HUES6 (cell line): ENCODE results near the gene CD9.

Experiments
- H3K27ac ChIP-seq: 2 replicates; pipeline ENCODE4 v1.7.0; 2013; ENCODE audit warnings: low read depth, mild to moderate bottlenecking, low read length, inconsistent platforms
- H3K27me3 ChIP-seq: 2 replicates; pipeline ENCODE4 v1.6.1; 2013; ENCODE audit warnings: low read length; ENCODE audit not compliant: control insufficient read depth, insufficient read depth
- H3K36me3 ChIP-seq: 2 replicates; pipeline ENCODE4 v1.6.1; 2013; ENCODE audit warnings: low read length; ENCODE audit not compliant: control insufficient read depth, insufficient read depth
- H3K4me1 ChIP-seq: 2 replicates; pipeline ENCODE4 v1.6.1; 2013; ENCODE audit warnings: low read length; ENCODE audit not compliant: control insufficient read depth, insufficient read depth
- H3K4me3 ChIP-seq: 2 replicates; pipeline ENCODE4 v1.5.1; 2013; ENCODE audit warnings: low read depth, low read length
- H3K9ac ChIP-seq: one replicate; pipeline ENCODE4 v1.6.1; 2013; ENCODE audit warnings: mild to moderate bottlenecking, low read length
- H3K9me3 ChIP-seq: 2 replicates; pipeline ENCODE4 v1.6.1; 2013; ENCODE audit warnings: low read depth, low read length; ENCODE audit not compliant: control insufficient read depth, insufficient read depth

The CD9 gene

DNA sequence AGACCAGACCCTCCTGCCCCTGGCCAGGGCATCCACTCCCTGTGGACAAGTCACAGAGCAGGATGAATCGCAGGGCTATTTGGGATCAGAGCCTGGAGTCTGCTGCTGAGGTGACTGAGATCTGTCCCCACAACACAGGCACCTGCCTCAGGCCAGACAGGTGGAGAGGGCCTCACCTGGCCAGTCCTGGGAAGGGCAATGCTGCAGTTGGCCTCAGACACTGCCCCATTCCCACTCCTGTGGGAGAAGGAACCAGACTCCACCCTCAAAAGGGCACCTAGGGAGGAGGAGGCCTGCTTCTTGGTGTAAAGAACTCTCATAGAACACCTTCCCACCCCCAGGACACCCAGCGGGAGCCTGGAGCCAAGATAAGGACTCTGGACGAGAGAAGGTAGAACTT is 62.0 kb downstream of the CD9 start:
- H3K9ac ChIP-seq, result no peak overlapping the region
- H3K9me3 ChIP-seq, result peaks cover 7% of the 10 kb centered on the region; the same call in 1 of the 2 replicates
- H3K4me3 ChIP-seq, result no peak overlapping the region
- H3K27me3 ChIP-seq, result no peaks in the 10 kb centered on the region
- no peak overlapping the region for H3K27ac ChIP-seq
- peaks cover 23% of the 10 kb centered on the region for H3K4me1 ChIP-seq
- H3K36me3 ChIP-seq, result no peaks in the 10 kb centered on the region

DNA sequence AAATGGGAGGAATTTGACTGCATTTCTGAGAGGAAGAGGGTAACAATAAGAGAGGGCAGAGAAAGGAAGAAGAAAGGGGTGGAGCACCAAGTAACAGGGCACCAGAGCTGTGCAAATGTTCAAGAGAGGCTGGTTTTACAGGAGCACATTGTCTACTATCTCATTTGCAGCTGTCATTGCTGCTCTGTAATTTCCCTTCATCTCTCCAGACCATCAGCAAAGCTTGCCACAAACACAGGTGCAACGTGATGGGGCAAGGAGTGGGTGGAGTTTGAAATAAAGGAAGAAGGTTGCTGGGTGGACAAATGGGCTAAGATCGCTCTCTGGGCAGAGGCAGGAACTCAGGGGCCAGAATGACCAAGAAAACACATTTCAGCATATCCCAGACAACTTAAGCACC is 62.4 kb downstream of the CD9 start:
- no peak overlapping the region for H3K27ac ChIP-seq
- no peak overlapping the region for H3K4me3 ChIP-seq
- no peak overlapping the region for H3K9ac ChIP-seq
- H3K9me3 ChIP-seq, result peaks cover 7% of the 10 kb centered on the region; the same call in 1 of the 2 replicates
- peaks cover 23% of the 10 kb centered on the region for H3K4me1 ChIP-seq
- H3K27me3 ChIP-seq, result no peaks in the 10 kb centered on the region
- no peaks in the 10 kb centered on the region for H3K36me3 ChIP-seq

DNA sequence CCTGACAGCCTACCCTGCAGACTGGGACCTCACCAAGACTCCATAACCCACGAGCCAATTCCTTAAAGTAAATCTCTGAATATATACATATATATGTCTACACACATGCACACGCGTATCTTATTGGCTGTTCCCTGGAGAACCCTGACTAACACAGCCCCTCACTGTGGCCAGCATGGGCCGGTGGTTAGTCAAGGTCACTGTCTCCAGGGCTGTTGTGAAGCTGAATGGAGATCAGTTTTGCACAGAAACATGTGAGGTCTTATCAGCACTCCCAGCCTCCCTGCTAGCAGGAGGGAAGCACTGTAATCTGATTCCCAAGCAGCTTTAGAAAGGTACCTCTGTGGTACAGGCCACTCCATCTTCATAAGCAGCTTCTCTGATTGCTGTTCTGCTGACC is 63.7 kb downstream of the CD9 start:
- H3K9me3 ChIP-seq, result no peaks in the 10 kb centered on the region
- peaks cover 31% of the 10 kb centered on the region for H3K4me1 ChIP-seq
- no peaks in the 10 kb centered on the region for H3K36me3 ChIP-seq
- no peak overlapping the region for H3K4me3 ChIP-seq
- no peak overlapping the region for H3K9ac ChIP-seq
- no peaks in the 10 kb centered on the region for H3K27me3 ChIP-seq
- no peak overlapping the region for H3K27ac ChIP-seq

DNA sequence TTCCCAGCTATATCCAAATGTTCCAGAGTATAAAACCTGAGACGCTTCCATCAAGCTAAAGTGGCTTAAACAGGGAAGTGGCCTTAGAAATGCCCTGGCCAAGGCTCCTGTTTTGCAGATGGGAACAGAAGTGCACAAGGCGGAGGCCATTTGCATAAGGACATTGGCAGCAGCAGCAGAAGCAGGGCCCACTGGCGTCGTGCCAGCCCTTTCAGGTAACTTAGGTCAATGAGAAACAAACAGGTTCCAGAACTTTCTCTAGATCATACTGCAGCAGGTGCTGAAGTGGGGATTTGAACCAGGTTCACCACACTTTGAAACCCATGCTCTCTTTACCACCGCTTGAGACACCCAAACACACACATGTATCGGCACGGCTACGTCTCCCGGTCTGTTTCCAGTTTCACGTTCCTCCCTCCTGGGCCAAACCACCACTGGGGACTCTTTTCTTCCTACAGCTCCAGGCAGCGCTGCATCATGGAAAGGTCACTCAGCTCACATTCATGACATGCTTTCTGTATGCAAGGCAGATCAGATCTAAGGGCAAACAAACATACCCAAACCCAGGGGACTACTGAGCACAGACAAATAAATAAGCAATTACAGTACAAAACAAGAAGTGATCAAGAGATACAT is 64.3 kb downstream of the CD9 start:
- no peak overlapping the region for H3K27ac ChIP-seq
- no peak overlapping the region for H3K9ac ChIP-seq
- no peak overlapping the region for H3K4me3 ChIP-seq

DNA sequence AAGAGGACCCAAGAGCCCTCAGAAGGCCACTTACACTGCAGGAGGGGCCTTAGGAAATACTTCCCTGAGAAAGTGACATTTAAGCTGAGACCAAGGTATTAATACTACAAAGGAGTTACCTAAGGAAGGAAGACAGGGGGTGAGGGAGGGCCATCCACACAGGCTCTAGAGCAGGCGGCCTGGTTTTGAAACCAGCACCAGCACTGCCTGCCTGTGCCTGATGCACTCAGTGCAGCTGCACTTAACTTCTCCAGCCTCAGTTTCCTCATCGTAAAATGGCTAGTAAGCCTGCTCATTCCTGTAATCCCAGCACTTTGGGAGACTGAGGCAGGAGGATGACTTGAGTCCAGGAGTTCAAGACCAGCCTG is 64.8 kb downstream of the CD9 start:
- Histone ChIP-seq H3K9ac (no peak overlapping the region), H3K36me3 (no peaks in the 10 kb centered on the region), H3K27me3 (no peaks in the 10 kb centered on the region), H3K4me1 (peaks cover 36% of the 10 kb centered on the region), H3K9me3 (no peaks in the 10 kb centered on the region), H3K27ac (no peak overlapping the region), H3K4me3 (no peak overlapping the region)

More for the DNA sequence above, 64.3 kb downstream of the CD9 start:
- no peaks in the 10 kb centered on the region for H3K36me3 ChIP-seq
- H3K9me3 ChIP-seq, result no peaks in the 10 kb centered on the region
- H3K27me3 ChIP-seq, result no peaks in the 10 kb centered on the region
- peaks cover 34% of the 10 kb centered on the region for H3K4me1 ChIP-seq

DNA sequence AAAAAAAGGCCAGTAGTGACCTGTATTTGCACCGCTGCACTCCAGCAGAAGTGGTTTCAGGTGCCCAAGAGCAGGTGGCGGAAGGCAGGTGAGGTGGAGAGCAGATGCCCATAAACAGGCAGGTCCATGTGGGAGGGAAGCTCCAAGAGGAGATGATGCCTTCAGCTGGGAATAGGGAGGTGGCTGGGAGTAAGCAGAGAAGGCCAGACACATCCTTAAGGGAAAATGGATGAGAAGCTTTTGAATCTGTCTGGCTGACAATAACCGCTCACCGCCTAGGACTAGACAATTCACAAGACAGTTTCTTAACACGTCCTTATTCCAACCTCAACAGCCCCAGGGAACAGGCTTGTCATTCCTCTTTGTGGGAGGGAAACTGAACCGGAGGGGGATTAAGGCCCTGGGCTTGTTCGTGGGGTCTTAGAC is 66.4 kb downstream of the CD9 start:
- H3K4me3 ChIP-seq, result no peak overlapping the region
- no peaks in the 10 kb centered on the region for H3K36me3 ChIP-seq
- no peaks in the 10 kb centered on the region for H3K27me3 ChIP-seq
- peaks cover 36% of the 10 kb centered on the region for H3K4me1 ChIP-seq
- no peak overlapping the region for H3K9ac ChIP-seq
- no peaks in the 10 kb centered on the region for H3K9me3 ChIP-seq
- no peak overlapping the region for H3K27ac ChIP-seq

DNA sequence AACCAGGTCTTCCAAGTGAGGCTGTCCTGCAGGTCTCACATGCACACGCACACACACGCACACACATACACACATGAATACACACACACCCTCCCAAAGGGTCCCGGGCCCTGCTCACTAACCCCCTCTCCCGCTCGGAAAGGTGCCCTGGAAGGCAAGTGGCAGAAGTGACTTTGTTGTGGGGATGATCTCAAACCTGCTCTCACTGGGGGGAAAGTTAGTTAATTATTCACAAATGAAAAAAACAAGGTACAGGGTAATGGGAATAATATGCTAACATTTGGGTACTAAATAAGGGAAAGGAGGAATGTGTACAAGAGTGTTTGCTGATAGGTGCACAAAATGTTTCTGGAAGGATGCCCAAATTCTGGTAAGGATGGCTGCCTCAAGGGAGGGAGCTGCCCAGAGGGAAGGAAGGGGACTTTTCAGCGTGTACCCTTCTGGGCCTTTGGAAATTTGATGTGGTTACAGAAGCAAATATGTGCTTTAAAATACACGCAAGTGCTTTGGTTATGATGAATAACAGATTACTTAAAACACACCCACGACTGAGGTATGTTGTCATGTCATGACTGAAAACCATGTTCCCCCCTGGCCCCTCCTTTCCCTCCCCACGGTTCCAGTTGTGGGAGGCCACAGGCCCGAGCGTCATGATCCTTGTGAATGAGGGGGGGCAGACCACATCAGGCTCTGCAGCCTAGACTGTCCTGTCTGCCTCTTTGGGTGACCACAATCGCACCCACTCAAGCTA is 66.9 kb downstream of the CD9 start:
- Histone ChIP-seq H3K27me3 (no peaks in the 10 kb centered on the region), H3K9ac (no peak overlapping the region), H3K9me3 (no peaks in the 10 kb centered on the region), H3K27ac (no peak overlapping the region), H3K4me1 (peaks cover 36% of the 10 kb centered on the region), H3K4me3 (no peak overlapping the region), H3K36me3 (no peaks in the 10 kb centered on the region)

DNA sequence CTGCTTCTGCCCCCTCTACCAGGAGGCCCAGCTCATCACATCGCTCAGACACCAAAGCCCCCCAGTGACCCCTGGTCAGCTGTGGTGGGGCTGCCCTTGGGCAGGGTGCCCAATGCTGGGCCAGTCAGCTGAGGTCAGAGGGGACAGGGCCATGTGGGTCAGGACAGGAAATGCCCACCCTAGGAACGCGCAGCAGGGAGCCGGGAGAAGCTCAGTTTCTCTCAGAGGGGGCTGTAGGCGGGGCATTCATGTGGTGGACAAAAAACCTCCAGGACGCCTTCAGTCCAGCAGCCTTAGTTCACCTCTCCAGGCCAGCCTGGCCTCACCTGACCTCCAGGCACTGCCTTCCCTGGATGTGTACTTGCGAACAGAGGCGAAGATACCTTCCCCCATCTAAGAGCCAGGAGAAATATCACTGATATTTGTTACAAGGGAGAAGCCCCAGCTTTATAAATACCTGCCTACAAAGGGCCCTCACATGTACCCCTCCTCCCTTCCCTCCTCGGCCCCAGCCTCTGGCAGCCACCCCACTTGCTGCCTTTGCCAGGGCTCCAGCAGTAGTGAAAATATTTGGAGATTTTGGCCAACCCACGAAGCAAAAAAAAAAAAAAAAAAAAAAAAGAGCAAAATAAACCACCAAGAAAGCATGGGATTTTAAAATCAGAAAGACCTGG is 68.4 kb downstream of the CD9 start:
- H3K9me3 ChIP-seq, result no peaks in the 10 kb centered on the region
- H3K27me3 ChIP-seq, result no peaks in the 10 kb centered on the region
- H3K36me3 ChIP-seq, result no peaks in the 10 kb centered on the region
- H3K9ac ChIP-seq, result peak overlapping the region; percentile 45
- H3K4me3 ChIP-seq, result no peak overlapping the region
- peak overlapping the region; percentile 52; the same call in 1 of the 2 replicates for H3K27ac ChIP-seq
- H3K4me1 ChIP-seq, result peaks cover 45% of the 10 kb centered on the region

DNA sequence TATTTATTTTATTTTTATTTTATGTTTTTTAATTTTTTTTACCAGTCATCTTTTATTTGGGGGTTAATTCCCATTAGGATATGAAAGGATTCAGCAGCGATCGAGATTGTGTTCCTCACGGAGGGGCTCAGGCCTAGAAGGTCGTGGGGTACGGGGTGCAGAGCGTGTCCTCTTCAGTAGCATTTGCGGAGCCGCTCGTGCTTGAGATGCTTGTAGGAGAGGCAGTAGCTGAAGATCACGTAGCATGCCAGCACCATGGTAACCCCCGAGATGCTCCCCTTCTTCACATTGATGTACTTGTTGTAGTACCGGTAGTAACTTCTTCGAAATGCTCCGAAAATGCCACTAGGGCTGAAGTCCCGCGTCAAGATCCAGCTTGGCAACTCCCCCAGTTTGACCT is 69.8 kb downstream of the CD9 start:
- Histone ChIP-seq H3K9me3 (no peaks in the 10 kb centered on the region), H3K27ac (no peak overlapping the region), H3K4me1 (peaks cover 48% of the 10 kb centered on the region), H3K27me3 (no peaks in the 10 kb centered on the region), H3K9ac (no peak overlapping the region), H3K4me3 (no peak overlapping the region), H3K36me3 (no peaks in the 10 kb centered on the region)

DNA sequence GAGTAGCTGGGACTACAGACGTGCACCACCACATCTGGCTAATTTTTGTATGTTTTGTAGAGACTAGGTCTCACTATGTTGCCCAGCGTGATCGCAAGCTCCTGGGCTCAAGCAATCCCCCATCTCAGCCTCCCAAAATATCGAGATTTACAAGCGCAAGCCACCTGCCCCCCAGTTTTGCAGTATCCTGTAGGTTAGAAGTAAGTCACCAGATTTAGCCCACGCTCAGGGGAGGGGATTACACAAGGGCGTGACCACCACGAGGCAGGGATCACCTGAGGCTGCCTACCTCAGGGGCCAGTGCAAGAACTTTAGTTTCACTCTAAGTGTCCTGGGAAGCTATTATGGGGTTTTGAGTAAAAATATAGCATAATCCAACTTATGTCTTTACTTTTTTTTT is 71.1 kb downstream of the CD9 start:
- Histone ChIP-seq H3K36me3 (no peaks in the 10 kb centered on the region), H3K27ac (no peak overlapping the region), H3K4me1 (peaks cover 49% of the 10 kb centered on the region), H3K9ac (no peak overlapping the region), H3K9me3 (no peaks in the 10 kb centered on the region), H3K4me3 (no peak overlapping the region), H3K27me3 (no peaks in the 10 kb centered on the region)
